22Rv1 (cell line): ENCODE measurements around the gene KCNQ1OT1.

Experiments
- H3K27ac ChIP-seq: fragments of 450-650 bp; 2 replicates; pipeline ENCODE4 v1.5.1; 2017
- ZFX ChIP-seq: fragments of 450-650 bp; IDR thresholded peaks from 2 replicates; pipeline ENCODE4 v1.6.1; 2017; ENCODE audit warnings: antibody characterized with exemption, borderline replicate concordance
- TF ChIP-seq, protein P1 (sequence below): fragments of 450-650 bp; IDR thresholded peaks from 2 replicates; pipeline ENCODE4 v1.5.1; 2017; ENCODE audit warnings: mild to moderate bottlenecking

Gene KCNQ1OT1

DNA sequence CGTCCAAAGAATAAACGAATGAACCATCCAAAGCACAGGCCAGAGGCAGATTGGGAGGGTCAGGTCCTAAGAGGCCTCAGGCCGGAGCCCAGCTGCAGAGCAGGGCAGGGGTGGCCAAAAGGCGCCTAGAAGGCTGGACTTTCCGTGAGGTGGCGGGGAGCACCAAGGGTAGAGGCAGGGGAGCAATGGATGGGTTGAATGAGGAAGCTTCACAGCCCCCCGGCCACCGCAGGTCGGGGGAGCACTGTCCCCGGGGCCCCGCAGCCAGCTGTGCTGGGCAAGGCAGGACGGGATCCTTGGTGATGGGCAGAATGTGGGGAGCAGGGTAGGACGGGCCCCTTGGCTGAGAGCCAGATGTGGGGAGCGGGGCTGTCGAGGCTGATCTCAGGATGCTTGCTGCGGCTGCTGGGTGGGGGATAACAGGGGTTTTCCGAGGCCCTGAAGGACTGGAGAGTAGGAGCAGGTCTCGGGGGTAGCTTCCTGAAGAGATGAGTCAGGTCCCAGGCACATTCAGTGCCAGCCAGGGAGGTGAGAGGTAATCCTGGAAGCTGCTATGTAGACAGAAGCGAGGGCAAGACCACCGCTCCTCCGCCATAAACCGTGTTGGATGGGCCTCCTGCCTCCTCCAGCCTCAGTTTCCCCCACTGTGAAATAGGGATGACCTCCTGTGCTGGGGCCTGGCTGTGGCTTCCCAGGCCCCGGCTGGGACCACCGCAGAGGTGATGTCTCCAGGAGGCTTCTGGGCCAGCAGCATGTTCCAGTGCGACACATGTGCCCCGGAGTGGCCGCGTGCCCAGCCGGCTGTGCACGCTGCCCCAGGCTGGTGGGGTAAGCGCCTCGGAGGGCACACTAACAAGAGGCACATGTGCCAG is 34.6 kb upstream of the KCNQ1OT1 start:
- no peak for TF ChIP-seq ZFX
- TF ChIP-seq, protein P1, sequence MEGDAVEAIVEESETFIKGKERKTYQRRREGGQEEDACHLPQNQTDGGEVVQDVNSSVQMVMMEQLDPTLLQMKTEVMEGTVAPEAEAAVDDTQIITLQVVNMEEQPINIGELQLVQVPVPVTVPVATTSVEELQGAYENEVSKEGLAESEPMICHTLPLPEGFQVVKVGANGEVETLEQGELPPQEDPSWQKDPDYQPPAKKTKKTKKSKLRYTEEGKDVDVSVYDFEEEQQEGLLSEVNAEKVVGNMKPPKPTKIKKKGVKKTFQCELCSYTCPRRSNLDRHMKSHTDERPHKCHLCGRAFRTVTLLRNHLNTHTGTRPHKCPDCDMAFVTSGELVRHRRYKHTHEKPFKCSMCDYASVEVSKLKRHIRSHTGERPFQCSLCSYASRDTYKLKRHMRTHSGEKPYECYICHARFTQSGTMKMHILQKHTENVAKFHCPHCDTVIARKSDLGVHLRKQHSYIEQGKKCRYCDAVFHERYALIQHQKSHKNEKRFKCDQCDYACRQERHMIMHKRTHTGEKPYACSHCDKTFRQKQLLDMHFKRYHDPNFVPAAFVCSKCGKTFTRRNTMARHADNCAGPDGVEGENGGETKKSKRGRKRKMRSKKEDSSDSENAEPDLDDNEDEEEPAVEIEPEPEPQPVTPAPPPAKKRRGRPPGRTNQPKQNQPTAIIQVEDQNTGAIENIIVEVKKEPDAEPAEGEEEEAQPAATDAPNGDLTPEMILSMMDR = no peak
- no peak overlapping the region for H3K27ac ChIP-seq

DNA sequence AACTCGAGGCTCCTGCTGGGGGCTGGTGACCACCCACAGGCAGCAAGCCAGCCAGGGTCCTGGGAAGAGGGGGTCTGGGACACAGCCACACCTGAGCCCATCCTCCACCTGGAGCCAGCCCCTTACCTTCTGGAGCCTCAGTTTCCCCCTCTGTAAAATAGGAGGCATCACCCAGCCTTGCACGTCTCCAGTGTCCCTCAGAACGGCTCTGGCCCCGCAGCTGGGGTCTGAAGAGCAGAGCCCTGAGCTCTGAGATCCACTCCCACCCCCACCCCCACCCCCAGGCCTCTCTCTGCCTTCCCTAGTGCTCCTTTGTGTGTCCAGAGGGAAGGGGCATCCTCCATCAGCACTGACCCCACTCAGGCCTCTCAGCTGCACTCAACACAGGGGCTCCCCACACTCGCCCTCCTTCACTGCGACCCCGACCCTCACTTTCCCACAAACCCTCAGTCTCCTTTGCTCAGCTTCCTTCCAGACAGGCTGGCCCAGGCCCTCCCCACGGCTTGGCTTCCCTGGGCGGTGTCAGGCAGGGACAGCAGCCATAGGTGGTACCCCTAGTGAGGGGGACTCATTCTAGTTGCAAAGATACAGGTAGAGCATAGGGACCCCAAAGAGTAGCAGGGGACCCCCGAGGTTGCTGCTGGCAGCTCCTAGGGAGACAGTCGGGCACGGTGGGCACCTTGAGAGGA is 33.3 kb upstream of the KCNQ1OT1 start:
- no peak overlapping the region for H3K27ac ChIP-seq
- TF ChIP-seq ZFX = no peak
- TF ChIP-seq, protein P1 = no peak

DNA sequence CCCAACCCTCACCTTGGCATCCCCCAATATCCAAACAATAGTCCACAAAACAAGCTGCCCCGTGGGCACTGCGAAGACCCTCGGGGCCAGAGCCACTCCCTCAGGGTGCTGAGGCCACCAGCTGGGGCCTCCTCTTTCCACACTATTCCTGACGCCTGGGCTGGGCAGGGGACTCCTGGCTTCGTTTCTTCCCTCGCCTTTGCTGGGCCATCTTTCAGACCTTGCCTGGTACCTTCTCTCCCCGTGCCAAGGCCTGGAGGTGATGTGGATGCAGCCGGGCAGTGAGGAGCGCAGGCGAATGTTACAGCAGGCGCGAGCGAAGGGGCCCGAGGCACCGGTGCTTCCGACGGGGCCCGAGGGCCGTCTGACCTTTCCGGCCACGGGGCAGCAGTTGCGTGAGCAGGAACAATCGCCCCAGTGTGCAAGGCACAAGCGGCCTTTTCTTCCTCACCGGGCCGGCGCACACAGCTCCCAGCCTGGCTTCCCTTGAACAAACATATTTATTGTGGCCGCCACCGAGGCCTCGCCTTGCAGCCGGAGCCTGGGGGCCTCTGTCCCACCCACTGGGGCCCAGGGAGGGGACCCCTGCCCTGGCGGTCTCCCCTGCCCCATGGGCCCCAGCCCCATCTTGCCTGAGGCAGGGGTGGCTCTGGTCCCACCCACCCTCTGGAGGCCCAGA is 32.6 kb upstream of the KCNQ1OT1 start:
- TF ChIP-seq ZFX = no peak
- TF ChIP-seq, protein P1 = no peak

GRCh38 chr11:2731130-2732125 is 31.6 kb upstream of the KCNQ1OT1 start:
- TF ChIP-seq, protein P1 = no peak
- no peak for TF ChIP-seq ZFX

More for the DNA sequence above, 32.6 kb upstream of the KCNQ1OT1 start:
- no peak overlapping the region for H3K27ac ChIP-seq

GRCh38 chr11:2730272-2731129 is 30.7 kb upstream of the KCNQ1OT1 start:
- no peak overlapping the region for H3K27ac ChIP-seq
- TF ChIP-seq, protein P1 = no peak
- no peak for TF ChIP-seq ZFX

More at GRCh38 chr11:2731130-2732125, 31.6 kb upstream of the KCNQ1OT1 start:
- H3K27ac ChIP-seq = no peak overlapping the region

DNA sequence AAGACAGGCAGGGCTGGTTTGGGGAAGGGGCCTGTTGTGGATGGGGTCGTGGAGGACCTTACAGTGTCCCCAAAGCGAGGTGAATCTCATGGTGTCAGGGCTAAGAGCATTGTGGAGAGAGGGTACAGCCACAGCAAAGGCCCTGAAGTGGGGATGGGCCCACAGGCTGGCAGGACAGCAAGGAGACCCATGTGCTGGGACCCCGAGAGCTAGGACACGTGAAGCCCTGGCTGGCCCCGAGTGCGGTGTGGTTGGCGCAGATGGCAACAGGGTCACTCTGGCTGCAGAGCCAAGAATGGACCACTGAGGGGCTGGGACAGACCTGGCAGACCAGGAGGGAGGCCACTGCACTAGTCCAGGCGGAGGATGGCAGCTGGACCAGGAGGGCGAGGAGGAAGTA is 30.0 kb upstream of the KCNQ1OT1 start:
- no peak overlapping the region for H3K27ac ChIP-seq

More for the DNA sequence above, 30.0 kb upstream of the KCNQ1OT1 start:
- TF ChIP-seq ZFX = no peak
- TF ChIP-seq, protein P1 = no peak
